ENCODE results near the gene PRDM15.

PRDM15 gene

GRCh38 chr21:41861987-41862386 lies 17.2 kb downstream of the PRDM15 start:
- DNase-seq, result no peak

GRCh38 chr21:41861255-41861654 lies 17.9 kb downstream of the PRDM15 start:
- DNase-seq, result no peak

DNA sequence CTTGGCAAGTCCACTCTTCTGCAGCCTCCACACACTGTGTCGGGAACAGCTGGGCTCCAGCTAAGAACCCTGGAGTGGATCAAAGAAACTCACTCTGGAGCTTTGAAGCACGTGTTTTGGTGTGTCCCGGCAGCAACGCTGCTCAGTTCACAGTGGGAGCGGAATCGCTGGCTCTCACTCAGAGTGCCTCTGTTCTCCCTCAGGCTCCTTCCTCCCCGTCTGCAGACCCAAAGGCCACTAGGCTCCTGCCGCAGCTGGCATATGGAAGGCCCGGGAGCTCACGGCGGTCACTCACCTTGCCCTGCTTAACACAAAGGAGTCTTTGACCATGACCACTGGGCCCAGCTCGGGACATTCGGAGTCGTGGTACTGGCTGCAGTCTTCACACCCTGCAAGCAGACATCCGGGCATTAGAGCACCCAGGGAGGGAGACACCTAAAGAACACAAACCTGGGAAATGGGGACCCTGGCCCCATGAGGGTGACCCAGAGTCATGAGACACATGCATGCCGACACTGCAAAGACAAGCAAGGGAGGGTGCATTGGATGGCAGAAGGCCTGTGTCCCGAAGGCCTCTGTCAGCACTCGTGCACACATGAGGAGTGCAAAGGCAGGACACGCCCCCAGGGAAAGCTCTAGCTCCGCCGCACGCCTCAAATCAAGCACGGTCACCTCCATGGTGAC lies 19.7 kb downstream of the PRDM15 start:
- DNase-seq, result no peak

DNA sequence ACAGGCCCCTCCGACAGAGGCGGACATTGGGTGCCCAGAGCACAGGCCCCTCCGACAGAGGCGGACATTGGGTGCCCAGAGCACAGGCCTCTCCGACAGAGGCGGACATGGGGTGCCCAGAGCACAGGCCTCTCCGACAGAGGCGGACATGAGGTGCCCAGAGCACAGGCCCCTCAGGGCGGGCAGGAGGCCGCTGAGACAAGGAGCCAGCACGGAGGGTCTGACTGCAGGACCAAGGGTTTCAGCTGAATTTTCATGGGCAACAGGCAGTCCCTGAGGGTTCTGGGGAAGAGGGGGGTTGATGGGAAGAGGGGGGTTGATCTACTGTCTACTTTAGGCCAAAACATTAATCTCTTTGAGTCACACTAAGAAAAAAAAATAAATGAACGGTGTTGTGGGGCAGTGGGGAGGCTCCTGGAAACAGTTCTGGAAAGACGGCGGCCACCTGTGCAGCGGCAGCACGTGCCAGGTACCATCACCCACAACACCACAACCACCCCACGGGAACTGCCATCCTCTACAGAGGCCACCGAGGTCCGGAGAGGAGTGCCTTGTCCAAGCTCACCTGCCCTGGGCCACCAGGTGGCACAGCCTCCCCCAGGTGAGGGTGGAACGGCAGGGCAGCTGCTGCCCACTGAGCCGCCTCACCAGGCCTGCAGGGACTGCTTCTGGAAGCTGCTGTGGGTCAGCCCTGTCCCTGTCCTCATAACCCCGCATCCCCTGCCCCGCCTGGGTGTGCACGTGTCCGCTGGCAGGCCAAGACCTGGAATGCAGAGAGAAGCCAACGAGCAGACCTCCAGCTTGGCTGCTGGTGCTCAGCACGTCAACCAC lies 20.5 kb downstream of the PRDM15 start:
- no peak for DNase-seq

GRCh38 chr21:41857771-41858300 lies 21.3 kb downstream of the PRDM15 start:
- DNase-seq, result no peak

DNA sequence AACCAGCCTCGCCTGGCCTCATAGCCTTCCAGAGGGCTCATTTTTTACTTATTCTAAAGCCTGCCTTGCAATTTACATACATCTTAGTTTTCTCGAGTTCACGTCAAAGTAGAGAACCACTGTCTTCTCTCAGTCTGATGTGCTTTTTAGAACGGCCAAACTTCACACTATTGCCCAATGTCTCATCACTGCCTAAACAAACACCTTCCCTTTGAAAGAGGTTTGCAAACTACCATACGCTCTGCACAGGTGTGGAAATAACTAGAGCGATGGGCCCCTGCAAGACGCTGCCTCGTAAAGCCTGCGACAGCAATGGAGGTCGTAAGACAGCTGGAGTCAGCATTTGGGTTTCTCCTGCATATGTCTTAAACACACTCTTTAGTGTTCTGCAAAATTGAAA lies 22.6 kb downstream of the PRDM15 start:
- no peak for DNase-seq

DNA sequence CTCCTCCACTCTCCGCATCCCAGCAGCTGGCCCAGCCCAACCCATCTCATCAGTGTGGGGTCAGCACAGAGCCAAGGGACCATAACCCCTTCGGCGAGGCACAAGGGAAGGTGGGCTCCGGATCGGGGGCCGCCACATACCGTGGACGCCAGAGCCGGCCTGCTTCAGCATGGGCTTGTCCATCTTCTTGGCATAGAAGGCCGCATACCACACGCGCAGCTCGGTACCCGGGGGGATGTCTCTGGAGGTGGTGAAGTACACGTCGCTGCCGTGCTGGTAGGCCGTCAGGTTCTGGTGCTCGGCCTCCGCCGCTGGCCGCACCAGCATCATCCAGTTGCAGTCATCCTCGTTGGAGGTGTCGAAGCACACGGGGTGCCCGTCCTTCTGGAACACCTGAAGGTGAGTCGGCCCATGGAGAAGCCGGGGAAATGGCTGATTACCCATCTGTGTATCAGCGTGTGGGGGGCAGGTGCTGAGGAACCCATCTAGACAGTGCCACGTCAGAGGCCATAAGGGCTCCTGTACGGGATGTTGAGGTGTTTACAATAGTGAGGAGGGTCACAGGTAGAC lies 24.6 kb downstream of the PRDM15 start:
- no peak for DNase-seq

- no peak for DNase-seq
Observed at GRCh38 chr21:41852929-41853320, 26.2 kb downstream of the PRDM15 start.

- no peak for DNase-seq
Observed at GRCh38 chr21:41852151-41852928, 26.8 kb downstream of the PRDM15 start.

DNA sequence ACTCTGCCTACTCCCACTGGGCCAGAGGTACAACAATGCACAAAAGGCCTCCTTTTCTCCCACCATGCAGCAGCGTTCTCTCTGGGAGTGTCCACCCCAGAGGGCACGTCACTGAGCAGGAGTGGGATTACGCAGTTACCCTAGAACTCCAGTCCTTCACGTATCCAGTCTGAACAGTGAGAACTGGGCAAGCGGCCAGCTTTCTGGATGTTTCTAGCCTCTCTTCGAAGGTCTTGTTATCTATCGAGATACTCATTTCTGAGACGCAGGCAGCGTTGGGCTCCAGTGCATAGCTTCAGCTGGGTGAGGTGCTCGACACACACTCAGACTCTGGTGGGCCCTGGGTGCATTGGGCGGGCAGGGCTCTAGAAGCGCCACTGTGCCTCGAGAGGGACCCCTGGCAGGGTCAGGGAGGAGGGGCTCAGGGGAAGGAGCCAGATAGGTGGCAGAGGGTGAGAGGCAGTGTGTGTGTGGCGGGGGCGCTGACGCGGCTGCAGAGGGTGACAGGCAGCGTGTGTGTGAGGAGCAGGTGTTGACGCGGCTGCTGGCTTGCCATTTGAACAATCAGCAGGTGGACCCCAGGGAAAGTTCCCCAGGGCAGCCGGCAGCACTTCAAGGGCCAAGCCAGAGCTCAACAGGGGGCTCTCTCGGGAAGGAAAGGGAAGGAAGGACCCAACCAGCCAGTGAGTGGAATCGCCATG lies 27.9 kb downstream of the PRDM15 start:
- no peak for DNase-seq

DNA sequence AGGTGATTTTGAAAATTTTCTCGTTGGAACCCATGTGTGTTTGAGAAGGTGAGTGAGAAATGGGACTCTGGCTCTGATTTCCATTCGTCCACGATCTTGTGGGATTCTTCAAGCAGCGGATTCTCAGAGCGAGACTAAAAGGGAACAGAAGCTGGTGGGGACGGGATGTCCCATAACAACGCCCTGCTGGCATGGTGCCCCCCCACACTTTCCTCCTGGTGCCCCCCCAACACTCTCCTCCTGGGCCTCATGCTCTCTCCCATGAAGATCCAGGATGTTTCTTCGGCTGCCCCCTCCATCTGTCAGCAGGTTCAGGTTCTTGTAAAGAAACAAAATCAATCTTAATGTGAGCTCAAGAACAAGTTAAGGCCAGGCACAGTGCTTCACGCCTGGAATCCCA lies 29.1 kb downstream of the PRDM15 start:
- DNase-seq, result no peak

DNA sequence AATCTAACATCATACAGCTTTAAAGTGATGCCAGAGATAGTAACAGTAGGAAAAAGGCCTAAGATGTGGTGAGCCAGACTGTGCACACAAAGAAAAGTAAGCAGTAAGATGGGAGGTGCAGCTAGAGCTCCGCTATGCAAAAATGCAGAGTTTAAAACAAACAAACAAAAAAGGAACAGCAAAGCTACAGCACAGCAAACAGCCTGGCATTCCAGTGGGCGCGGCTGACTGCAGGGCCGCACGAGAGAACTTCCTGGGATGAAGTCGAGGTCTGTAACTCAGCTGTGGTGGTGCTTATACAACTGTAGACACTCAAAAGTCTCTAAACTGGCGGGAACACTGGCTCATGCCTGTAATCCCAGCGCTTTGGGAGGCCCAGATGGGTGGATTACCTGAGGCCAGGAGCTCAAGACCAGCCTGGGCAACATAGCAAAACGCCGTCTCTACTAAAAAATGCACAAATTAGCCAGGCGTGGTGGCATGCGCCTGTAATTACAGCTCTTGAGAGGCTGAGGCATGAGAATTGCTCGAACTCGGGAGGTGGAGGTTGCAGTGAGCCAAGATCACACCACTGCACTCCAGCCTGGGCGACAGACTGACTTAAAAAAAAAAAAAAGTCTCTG lies 30.1 kb downstream of the PRDM15 start:
- no peak for DNase-seq

DNA sequence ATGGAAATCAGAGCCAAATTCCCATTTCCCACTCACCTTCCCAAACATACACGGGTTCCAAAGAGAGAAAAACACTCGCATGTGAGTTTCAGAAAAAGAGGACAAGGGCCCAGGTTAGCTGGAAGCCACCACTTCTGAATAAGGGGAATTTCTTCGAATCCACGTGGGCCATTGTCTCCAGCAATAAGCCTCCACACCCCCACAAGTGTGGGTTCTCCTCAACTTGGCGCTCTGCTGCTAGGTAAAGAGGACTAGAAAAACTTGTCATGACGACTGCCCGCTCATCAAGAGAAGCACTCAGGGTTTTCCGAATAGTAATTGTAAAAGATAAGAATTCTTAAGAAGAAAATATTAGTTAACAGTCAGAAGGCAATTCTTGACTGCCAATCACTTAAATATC lies 30.6 kb downstream of the PRDM15 start:
- no peak for DNase-seq

DNA sequence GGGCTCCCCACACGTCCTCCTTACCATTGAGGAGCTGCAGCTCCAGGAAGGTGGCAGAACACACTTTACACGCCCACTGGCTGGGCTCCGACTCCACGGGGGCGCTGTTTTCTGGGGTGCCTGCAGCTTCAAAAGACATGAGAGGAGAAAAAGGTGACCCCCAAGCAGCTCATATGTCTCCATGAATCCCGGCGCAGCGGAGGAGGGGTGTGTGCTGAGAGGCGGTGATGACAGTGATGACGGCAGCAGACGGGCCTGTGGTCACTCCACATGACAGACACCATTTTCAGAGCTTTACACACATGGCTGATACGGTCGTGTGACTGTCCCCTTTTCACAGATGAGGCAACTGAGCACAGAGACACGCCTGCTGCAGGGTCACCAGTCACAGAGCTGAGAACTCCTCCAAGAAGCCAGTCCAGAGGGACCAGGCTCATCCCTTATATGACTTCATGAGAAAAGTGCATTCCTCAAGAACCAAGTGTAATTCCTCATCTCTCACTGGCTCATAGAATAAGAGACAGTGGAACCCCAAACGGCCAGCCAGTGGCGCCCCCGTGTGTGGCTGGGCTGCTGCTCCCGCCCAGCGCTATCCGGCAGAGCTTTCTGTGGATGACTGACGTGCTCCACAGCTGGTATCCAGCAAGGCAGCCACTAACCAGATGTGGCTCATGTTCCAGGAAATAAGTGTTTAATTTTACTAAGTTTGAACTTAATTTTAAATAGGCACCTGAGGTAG lies 31.9 kb downstream of the PRDM15 start:
- no peak for DNase-seq

GRCh38 chr21:41846536-41846935 lies 32.6 kb downstream of the PRDM15 start:
- no peak for DNase-seq

- DNase-seq, result no peak
Observed at GRCh38 chr21:41846033-41846317, 33.2 kb downstream of the PRDM15 start.

GRCh38 chr21:41845310-41846032 lies 33.7 kb downstream of the PRDM15 start:
- no peak for DNase-seq

DNA sequence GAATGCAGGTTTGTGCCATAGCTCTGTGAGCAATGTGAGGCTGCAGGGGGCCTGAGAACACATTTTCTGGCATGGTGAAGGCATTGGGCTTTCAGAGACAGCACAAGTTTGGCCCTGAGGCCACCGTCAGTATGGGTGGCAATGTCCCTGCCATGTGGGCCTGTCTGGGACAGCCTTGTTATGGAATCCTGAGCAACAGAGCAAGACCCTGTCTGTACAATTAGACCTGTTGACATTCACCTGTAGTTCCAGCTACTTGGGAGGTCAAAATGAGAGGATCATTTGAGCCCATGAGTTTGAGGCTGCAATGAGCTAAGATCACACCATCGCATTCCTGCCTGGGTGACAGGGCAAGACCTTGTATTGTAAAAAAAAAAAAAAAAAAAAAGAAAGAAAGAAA lies 35.6 kb downstream of the PRDM15 start:
- DNase-seq, result no peak

GRCh38 chr21:41840880-41841279 lies 38.3 kb downstream of the PRDM15 start:
- no peak for DNase-seq

DNA sequence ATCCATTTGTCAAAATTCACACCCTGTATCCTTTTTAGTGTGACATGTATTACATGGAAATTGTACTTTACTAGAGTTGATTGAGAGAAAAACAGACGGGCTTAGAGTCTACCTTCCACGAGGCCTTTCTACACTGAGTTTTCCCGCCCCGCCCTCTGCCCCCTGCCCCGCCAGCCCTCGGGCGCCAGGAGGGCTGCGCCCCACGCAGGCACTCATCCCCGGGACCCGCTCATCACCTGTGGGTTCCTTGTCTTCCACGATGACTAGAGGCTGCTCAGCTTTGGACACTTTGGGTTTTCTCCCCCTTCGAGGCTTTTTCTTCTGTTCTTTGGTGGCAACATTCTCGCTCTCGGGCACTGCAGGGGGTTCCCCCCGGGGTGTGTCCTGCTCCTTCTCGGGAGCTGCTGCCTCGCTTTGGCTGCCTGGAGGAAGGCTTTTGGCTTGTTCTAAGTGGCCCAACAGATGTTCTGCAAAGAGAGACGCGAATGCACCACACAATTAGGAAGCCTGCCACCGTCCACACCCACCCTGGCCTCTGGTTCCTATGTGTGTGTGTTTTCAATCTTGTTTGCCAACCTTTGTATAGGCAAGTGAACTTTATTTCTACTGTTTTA lies 39.6 kb downstream of the PRDM15 start:
- no peak for DNase-seq
